CMK (cell line): ENCODE data around the gene BACE1.
A peak's percentile ranks its signal among the peaks of the same experiment; 100 is the strongest.
"Not testable (repeated sequence)": the region's sequence is repeated elsewhere in the genome, so short reads cannot be mapped to it uniquely, and the experiment has no call there.

Experiments
- DNase-seq: peaks from one replicate; pipeline ENCODE4 v3.0.0-alpha.2; 2010; ENCODE audit warnings: low read depth

Gene BACE1

DNA sequence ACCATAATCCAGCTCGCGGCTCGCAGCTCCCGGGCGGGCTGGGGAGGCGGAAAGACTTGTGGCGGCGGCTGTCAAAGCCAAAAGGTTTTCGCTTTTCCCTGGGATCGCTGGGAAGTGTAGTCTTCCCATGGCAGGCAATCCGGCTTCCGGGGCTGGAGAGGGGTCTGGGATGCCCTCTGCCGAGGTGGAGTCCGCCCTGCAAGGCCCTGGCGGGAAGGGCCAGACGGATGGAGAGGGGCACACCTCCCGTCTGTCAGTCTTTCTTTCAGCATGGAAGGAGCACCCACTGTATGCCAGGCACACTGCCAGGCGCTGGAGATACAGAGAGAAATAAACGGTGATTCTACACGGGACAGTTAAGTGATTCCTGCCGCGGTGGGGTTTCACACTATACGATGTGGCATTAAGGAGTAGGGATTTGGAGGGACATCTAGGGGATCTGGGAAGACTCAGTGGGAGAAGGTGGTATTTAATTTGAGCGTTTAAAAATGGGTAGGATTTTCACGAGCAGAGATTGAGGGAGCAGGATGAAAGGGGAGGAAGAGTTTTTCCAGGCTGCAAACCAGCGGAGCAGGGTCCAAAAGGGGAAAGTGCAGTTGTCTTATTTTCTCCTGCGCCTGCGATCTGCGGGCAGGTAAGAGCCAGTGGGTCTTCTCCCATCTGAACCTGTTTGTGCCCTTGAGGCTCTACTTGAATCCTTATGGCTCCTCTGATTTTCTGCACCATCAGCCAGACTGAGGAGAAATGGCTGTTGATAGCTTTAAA lies at the start of gene BACE1:
Gene BACE1, minus strand, starts transcription at position 60 of the 765 bp plus-strand sequence. CDS start 461 bp downstream, outside the sequence.
- DNase-seq, result no peak

DNA sequence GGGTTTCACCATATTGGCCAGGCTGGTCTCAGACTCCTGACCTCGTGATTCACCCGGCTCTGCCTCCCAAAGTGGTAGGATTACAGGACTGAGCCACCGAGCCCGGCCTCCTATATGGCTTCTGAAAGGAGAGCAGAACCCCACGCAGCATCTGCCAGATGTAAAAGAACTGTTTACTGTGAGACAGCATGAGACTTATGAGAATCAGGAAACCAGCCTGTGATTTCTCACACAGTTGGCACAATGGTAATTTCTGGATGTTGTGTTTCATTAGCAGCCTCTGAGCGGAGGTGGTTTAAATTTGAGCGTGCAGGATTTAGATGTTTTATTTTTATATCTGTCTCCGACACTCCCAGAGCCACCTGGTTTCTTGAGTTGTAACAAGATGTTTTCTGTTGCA lies 45.4 kb upstream of the BACE1 start:
- DNase-seq, result no peak

DNA sequence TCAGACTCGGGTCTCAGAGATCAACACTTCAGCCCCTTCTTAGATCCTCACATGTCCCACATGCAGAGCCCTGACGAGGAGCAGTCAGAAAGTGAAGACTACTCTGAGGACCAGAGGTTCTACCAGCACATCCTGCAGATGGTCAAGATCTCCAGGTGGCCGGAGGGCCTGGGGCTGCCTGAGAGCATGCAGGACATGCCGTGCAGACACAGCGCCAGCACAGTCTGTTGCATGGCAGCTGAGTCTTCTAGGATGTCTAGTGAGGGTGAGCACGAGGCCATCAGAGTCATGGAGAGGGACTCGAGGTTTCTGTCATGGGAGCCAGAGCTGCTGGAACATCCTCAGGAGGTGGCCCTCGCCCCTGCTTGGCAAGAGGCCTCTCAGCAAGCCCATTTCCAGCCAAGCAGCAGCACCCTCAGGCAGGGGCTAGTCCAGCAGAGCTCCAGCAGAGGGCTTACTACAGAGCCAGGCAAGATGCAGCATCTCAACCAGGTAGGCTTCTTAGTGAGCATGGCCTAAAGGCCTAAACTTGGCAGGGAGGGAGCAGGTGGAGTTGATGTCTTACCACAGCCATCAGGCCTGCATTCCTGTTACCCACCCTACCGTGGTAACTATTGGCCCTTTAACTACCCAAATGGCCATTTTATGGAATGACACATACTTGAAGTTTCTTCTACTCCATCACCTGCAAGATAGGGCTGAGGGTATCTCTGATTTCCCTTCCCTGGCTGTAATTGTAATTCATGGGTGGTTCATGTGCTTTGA lies 40.3 kb upstream of the BACE1 start:
- DNase-seq, result no peak

DNA sequence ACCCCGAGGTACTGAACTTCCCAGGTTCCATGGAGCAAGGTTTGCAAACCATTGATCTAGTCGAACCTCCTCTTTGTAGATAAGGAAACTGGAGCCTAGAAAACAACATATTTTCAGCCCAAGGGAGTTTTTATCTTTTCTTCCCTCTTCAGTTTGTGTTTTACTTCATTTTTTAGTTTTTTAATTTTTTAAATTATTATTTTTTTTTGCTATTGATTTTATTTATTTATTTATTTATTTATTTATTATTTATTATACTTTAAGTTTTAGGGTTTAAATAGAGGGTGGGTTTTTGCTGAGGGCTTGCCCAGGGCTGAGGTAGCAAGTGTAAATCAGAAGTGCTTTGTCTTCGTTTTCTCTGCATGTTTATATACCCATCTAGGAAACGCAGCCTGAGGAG lies 38.5 kb upstream of the BACE1 start:
- DNase-seq, result no peak

DNA sequence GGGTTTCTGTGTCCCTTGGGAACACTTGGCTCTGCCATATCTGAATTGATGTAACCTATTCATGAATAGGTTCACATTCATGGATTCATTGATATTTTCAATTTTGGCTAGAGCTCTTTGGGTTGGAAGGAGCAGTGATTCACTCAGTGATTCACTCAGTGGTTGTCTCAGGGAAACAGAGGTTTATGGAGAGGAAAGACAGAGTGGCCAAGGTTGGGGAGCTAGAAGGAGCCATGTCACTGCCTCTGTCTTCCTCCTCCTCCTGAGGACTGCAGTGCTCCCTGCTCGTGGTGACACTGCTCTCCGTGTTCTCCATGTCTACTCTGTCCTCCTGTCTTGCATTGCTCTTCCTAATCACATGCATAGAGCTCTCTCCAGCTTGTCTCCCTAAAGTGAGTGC lies 29.0 kb upstream of the BACE1 start:
- DNase-seq, result no peak

DNA sequence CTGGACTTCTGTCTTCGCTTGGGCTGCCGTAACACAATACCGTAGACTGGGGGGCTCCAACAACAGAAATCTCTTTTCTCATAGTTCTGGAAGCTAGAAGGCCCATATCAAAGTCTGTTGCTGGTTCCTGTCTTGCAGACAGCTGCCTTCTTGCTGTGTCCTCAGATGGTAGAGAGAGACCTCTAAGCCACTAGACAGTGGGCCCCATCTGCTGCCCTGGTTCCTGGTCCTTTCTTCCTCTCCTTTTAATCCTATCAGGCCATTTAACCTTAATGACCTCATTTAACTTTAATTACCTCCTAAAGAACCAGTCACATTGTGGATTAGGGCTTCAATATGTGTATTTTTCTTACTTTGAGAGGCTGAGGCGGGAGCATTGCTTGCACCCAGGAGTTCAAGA lies 21.0 kb upstream of the BACE1 start:
- no peak for DNase-seq

DNA sequence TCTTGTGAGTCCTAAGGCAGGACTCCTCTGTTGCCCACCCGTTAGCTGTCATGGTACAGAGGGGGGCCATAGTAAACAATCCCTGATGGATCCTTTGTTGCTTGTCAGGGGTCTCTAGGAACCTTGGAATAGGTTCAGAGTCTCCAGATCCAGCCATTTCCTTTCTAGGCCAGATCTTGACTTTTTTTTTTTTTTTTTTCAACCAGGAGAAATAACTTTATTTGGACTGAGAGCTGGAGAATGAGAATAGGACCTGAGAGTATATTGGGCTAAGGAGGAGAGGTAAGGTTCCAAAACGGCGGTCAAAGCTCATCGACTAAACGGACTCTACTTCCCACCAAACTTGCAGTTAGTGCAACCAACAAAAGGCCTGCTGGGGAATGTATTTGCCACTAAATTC lies 19.3 kb upstream of the BACE1 start:
- DNase-seq, result no peak

DNA sequence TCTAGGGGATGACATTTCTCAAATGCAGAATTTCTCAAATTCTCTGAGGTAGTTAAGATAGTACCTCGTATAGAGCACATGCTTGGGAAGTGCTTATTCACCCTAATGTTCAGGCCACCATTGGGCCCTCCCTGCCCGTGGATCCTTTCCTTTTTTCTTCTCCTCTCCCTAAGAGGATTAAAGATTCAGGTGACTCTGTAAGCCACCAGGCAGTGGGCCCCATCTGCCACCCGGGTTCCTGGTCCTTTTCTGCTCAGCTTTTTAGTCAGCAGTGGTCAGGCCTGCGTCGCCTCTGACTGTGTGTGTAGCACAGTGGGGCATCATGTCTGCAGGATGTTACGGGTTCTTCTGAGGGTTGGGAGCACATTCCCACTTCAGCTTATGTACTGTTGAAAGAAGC lies 18.8 kb upstream of the BACE1 start:
- DNase-seq, result no peak

DNA sequence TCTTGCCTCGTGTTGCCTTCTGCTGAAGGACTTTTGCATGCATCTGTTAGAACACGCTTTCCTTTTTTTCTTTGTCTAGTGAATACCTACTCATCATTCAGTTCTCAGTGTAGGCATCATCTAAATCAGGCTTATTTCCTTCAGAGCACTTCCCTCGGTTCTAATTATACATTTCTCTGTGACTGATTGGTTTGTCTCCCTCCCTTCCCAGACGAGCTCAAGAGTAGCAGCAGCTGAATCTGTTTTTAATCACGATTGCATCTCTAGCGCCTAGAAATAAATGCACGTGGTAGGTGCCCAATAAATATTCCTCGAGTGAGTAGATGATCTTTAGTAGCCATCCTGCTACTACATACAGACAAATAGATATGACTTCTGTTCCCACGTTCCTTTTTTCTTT lies 17.9 kb upstream of the BACE1 start:
- DNase-seq, result no peak

DNA sequence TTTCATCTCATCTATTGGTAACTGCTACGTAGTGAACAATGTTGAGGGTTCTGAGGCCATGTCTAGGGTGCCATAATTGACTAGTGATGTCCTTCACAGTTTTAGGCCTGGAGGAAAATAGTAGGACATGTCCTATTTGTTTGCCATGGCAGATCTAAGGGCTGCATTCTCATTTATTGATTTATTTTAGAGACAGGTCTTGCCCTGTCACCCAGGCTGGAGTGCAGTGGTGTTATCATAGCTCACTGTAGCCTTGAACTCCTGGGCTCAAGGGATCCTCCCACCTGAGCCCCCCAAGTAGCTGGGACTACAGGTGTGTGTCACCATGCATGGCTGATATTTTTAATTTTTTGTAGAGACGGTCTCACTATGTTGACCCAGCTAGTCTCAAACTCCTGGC lies 16.8 kb upstream of the BACE1 start:
- DNase-seq, result no peak

DNA sequence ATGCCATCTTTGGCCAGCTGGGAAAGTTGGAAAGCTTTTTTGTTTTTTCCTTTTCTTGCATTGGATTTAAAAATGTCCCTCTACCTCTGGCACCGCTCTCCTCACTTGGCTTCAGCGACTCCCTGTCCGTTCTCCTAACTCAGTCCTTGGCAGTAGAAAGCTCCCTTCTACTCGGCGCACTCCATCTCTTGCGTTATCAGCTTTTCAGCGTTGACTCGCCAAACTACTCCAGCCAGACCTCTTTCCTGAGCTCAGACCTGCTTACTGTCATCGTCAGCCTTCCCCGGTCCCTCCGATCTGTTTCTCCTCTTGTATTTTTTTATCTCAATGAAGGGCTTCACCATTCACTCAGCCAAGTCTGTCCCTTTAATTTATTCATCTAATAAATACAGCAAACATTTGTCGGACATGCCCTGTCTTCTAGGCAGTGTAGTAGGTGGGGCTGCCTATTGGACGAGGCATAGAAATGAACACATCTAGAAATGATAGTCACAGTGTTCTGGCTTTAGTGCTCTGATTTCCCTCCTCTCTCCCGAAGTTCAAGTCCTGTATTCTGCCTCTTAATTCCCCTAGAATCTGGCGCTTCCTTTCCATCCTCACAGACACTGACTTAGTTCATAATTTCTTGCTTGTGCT lies 12.4 kb upstream of the BACE1 start:
- no peak for DNase-seq

DNA sequence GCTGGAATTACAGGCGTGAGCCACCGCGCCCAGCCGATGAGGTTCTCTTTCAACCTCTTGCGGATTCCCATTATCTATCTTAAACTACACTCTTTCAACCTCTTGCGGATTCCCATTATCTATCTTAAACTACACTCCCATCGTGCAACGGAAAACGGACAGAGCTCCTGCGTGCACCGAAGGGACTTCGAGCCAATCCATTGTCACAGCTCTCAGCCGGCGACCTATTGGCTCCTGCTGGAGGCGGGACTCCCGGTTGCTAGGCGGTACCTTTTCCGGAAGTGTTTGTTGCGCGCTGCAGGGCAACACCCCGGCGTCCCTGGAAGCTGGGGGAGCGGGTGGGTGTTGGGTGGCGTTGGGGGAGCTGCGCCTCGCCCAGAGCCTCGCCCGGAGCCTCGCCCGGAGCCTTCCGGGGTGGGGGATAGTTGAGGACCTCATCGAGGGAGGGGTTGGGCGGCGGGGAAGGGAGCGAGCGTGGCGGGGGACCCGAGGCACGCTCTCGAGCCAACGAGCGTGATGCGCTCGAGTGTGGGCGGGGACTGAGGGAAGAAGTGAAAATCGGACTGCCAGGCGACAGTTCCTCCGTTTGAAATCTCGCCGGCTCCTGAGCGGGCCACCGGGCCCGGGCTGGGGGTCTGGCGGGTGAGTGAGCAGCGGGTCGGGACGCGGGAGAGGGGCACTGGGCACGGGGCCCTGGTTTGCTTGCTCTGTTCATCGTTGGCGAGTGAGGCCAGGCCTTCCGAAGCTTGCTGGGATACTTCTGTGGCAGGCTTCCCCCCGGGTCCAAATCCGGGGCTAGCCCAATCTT lies 11.7 kb upstream of the BACE1 start, which contains the start of gene CEP164:
Gene CEP164, plus strand, starts transcription at position 288 of the 808 bp plus-strand sequence. CDS start 10,733 bp downstream, outside the sequence.
- DNase-seq, result peak; percentile 85

DNA sequence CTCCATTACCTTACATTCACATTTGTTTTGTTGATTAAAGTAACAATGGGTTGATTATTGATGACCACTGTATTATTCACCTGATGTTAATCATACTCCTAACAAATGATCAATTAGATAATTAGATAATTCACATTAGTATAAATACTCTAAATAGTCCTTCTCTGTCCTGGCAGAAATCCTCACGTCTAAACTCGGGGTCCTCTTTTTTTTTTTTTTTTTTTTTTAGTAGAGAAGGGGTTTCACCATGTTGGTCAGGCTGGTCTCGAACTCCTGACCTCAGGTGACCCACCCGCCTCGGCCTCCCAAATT lies 11.2 kb upstream of the BACE1 start:
- not testable (repeated sequence) for DNase-seq

DNA sequence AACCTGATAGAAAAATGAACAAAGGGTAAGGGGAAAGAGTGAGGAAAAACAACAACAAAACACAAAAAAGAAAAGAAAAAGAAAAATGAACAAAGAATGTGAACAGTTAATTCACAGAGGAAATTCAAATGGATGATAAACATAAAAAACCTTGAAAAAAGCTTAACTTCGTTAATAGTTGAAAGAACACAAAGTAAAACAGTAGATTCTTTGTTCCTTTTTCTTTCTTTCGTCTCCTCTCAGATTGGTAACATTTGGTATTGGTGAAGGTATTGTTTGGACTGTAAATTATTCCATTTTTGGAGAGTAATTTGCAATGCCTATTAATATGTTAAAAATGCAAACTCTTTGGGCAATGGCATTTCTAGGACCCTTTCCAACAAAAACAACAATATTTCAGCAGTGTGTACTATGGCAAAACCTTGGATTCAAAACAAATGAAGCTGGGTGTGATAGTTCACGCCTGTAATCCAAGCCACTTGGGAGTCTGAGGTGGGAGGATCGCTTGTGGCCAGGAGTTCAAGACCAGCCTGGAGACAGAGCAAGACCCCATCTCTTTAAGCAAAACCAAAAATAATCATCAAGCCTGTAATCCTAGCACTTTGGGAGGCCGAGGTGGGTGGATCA lies 3.3 kb upstream of the BACE1 start:
- DNase-seq, result no peak

DNA sequence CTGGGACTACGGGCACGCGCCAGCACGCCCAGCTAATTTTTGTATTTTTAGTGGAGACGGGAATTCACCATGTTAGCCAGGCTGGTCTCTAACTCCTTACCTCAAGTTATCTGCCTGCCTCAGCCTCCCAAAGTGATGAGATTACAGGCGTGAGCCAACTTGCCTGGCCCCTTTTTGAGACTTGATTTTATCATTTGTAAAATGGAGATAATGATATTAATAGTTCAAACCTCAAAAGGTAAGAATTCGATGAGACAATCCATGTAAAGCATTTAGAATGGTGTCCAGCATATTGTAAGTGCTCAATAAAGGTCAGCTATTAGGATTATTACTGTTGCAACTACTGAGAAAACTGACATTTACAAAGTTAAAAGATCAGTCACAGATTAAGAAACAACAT lies 2.7 kb upstream of the BACE1 start:
- no peak for DNase-seq

DNA sequence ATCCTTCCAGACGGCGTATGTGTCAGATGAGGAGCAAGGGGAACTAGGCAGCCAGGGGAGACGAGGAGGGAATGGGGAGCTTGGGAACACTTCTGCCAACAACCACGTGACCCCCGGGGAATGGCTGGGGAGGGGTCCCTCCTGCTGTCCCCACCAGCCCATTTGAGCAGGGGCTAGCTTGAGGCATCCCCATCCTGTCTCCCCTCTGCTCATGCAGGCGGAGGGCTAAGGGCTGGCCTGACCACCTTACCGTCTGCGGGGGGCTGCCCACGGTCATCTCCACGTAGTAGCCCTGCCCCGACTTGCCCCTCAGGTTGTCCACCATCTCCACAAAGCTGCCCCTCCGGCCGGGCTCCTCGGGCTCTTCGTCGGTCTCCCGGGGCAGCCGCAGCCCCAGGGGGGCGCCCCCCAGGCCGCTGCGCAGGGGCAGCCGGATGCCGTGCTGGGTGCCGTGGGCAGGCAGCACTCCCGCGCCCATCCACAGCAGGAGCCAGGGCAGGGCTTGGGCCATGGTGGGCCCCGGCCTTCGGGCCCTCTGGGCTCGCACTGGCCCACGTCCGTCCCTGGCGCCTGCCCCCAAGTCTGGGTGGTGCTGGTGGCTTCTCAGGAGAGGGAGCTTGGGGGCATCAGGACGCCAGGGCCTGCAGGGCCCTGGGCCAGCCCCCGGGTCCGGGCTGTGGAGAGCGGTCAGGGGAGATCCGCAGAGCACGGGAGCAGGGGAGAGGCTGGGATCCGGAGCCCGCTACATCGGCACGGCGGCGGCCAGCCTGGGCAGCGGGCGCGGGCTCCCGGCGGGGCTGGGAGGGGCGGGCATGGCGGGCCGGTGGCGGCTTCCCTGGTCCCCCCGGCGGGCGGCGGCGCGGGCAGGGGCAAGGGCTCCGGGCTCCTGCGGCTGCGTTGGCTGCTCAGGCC lies 515 bp downstream of the BACE1 start:
- no peak for DNase-seq

DNA sequence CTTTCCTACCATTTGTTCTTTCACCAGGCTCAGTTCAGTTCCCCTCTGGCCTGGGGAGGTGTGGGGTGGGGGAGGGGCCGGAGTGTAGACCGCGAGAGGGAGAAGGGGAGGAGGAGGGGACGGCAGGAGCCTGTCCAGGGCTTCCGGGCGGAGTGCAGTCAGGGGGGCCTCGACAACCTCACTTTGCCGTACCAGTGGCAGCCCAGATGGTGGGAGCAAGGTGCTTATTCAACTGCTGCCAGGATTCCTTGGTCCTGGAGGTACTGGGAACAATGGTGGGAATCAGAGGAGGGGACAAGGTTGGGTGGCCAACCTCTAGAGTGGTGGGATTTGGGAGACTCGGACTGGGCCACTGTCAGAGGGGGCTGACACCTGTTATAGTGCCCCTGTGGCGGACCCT lies 1.2 kb downstream of the BACE1 start:
- no peak for DNase-seq

DNA sequence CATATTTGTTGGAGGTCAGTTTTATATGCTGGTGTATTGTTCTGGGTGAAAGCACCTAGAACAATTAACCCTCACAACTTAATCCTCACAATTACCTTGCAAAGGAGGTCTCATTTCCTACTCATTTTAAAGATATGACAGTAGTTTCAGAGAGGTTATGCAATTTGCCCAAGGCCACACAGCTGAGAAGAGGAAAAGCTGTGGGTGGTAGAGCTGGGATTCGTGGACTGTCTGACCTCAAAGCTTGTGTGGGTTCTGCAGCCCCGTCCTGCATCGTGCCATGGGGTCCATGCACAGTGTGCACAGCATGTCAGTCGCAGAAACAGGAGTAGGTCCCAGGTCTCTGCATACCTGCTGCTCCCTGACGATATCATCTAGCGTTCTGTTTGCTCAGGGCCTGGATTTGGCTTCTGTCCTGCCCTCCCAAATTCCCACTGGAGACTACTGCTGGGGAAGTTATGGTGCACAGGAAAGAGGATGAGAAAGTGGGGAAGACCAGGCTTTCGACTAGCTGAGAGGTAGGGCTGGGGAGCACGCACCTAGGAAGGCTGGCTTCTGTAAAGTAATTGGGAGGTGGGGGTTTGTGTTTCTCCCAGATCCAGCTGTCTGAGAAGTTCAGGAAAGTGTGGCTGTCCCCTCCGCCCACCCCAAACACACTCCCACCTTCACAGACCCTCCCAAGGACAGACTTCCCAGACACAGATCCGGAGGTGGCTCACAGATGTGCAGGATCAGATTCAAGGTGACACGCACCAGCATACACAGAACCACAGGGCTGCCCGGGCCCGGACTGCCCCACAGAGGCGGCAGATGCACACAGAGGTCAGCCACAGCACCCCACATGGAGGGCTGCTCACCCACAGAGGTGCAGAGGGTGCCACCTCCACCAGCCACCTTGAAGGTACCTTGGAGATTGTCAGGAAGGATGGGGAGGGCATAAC lies 2.0 kb downstream of the BACE1 start:
- DNase-seq, result no peak

DNA sequence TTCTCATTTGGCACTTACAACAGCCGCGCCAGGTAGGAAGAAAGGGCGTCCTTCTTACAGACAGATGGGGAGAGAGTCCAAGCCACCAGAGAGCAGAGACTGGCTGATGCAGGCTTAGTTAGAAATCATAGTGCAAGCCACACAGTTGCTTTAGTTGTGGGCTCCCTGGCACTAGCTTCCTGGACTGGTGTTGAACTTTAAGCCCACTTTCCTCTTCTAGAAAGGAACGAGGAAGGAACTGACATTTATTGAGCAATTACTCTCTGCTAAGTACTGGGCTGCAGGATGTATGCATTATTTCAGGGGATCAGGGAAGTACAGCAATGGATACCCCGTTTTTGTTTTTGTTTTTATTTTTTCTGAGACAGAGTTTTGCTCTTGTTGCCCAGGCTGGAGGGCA lies 3.0 kb downstream of the BACE1 start:
- DNase-seq, result no peak

DNA sequence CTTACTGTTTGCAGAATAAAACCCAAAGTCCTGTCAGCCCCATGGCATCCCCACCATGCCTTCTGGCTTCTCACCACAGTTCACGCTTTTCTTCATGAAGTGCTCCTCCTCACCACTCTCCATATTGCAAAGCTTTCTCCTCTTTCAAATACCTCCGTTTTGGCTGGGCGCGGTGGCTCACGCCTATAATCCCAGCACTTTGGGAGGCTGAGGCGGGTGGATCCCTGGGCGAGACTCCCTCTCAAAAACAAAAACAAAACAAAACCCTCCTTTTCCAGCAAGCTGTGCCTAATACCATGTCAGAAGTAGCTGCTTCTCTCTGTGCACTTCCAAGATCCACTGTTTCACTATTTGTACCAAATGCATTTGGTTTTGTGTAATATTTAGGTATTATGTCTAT lies 6.7 kb downstream of the BACE1 start:
- no peak for DNase-seq
